Measurements from ENCODE around the gene FAM20C. TPM values are rescaled to one million over a fixed set of nuclear protein-coding genes. Genes with fewer than 3 reads are reported as not detected.

FAM20C gene
- total and polyA plus RNA-seq, 2 donors (not counting 3 experiments of a cell fraction or from before 2014, with no cell fraction given) = 14.2 to 34.5 TPM

GRCh38 chr7:143811-144453 is 48.4 kb upstream of the FAM20C start:
- H3K4me3 ChIP-seq (replicated peaks in 1 of 3; ENCODE audit: insufficient read depth in 1 of 3, low read depth in 1 of 3, low read length in 3 of 3) = no peak overlapping the region
- H3K79me2 ChIP-seq (ENCODE audit: control insufficient read depth, insufficient read depth, low read length) = no peaks in the 10 kb centered on the region
- TF ChIP-seq EZH2 (IDR thresholded peaks at IDR 0.05; ENCODE audit: borderline replicate concordance, low read depth, low read length, severe bottlenecking) (no peak), CTCF (IDR thresholded peaks at IDR 0.05; ENCODE audit: extremely low read depth in 1 of 2, insufficient read depth in 1 of 2, low read depth in 1 of 2, low read length in 2 of 2) (no peak), MAX (IDR thresholded peaks at IDR 0.05; ENCODE audit: insufficient read depth, insufficient read length) (no peak), JUN (IDR thresholded peaks at IDR 0.05; ENCODE audit: borderline replicate concordance, insufficient read depth, insufficient read length, low read depth) (no peak), GATA2 (IDR thresholded peaks at IDR 0.05; ENCODE audit: insufficient read depth, insufficient read length, low read depth, low read length) (no peak), POLR2AphosphoS5 (IDR thresholded peaks at IDR 0.05; ENCODE audit: insufficient read depth, low read depth, low read length) (no peak), MYC (IDR thresholded peaks at IDR 0.05; ENCODE audit: low read depth, low read length) (no peak)
- POLR2A ChIA-PET = no interaction called here
- FAIRE-seq = no peak
- no peaks in the 10 kb centered on the region for H3K9me1 ChIP-seq (replicated peaks; ENCODE audit: control insufficient read depth, extremely low read depth, insufficient read depth, low read length)
- H2AFZ ChIP-seq (ENCODE audit: low read depth, low read length) = no peak overlapping the region
- H3K27me3 ChIP-seq (ENCODE audit: control insufficient read depth in 2 of 2, insufficient read depth in 2 of 2, low read length in 2 of 2) = no peaks in the 10 kb centered on the region
- dilution Hi-C loops (cut with MboI; ENCODE audit: extremely low pct_ligation_motif_present, low sequenced_read_pairs) = no loop called here
- no peaks in the 10 kb centered on the region for H3K36me3 ChIP-seq (ENCODE audit: control insufficient read depth in 2 of 2, extremely low read depth in 1 of 2, insufficient read depth in 2 of 2, low read length in 2 of 2)
- CTCF ChIA-PET = no interaction called here
- intact Hi-C loops (cut with micrococcal nuclease) = no loop called here
- H3K9me3 ChIP-seq (replicated peaks; ENCODE audit: control insufficient read depth, insufficient read depth, low read length) = no peaks in the 10 kb centered on the region
- no TSS peak for BruUV-seq (replicated peaks)
- H3K4me2 ChIP-seq (ENCODE audit: insufficient read depth, low read length) = no peak overlapping the region
- DNase-seq (ENCODE audit: low read depth, low spot score) = no peak
- no peak overlapping the region for H3K9ac ChIP-seq (replicated peaks; ENCODE audit: extremely low read depth, insufficient read depth, low read length)
- peaks cover 3% of the 10 kb centered on the region for H3K4me1 ChIP-seq (ENCODE audit: control insufficient read depth, extremely low read depth, insufficient read depth, low read length)
- H4K20me1 ChIP-seq (replicated peaks; ENCODE audit: control insufficient read depth, extremely low read depth, insufficient read depth, low read length) = no peaks in the 10 kb centered on the region
- no peak overlapping the region for H3K27ac ChIP-seq (ENCODE audit: insufficient read depth, low read depth, low read length)
